Subcutaneous abdominal adipose tissue (tissue), 5 donors: ENCODE measurements around the gene SRRM3.
"Not testable (repeated sequence)": the region's sequence is repeated elsewhere in the genome, so short reads cannot be mapped to it uniquely, and the experiment has no call there.

ENCODE experiments used
- H3K27ac ChIP-seq: one replicate; pipeline ENCODE4 v1.7.0; 2013; ENCODE audit warnings: low read depth, mild to moderate bottlenecking, inconsistent platforms, low read length, moderate library complexity
- H3K27me3 ChIP-seq, 5 donors: one replicate each; pipeline ENCODE4 v1.7.0; 2013; ENCODE audit warnings: low read length in 5 of 5, inconsistent platforms in 1 of 5; ENCODE audit not compliant: control insufficient read depth in 5 of 5, insufficient read depth in 4 of 5
- H3K36me3 ChIP-seq, 5 donors: one replicate each; pipeline ENCODE4 v1.7.0; 2013; ENCODE audit warnings: low read length in 5 of 5; ENCODE audit not compliant: control insufficient read depth in 5 of 5, insufficient read depth in 5 of 5
- H3K4me1 ChIP-seq, 5 donors: one replicate each; pipeline ENCODE4 v1.7.0; 2013; ENCODE audit warnings: low read length in 5 of 5, mild to moderate bottlenecking in 3 of 5, moderate library complexity in 1 of 5; ENCODE audit not compliant: control insufficient read depth in 5 of 5, insufficient read depth in 5 of 5
- H3K4me3 ChIP-seq, 5 donors: one replicate each; pipeline ENCODE4 v1.7.0; 2013; ENCODE audit warnings: low read length in 5 of 5, low read depth in 1 of 5
- H3K9ac ChIP-seq, 5 donors: one replicate each; pipeline ENCODE4 v1.7.0; 2013; ENCODE audit warnings: low read length in 5 of 5, mild to moderate bottlenecking in 4 of 5, moderate library complexity in 3 of 5
- H3K9me3 ChIP-seq, 5 donors: one replicate each; pipeline ENCODE4 v1.7.0; 2013; ENCODE audit warnings: low read length in 5 of 5; ENCODE audit not compliant: control insufficient read depth in 5 of 5
- donor health status: healthy.
- donor health status: healthy.
- donor health status: healthy.
- donor health status: healthy.
- donor health status: healthy.

Gene SRRM3

GRCh38 chr7:76165106-76165972 is 36.4 kb upstream of the SRRM3 start:
- H3K36me3 ChIP-seq: no peaks in the 10 kb centered on the region
- no peak overlapping the region for H3K9ac ChIP-seq
- peaks cover 0 to 12% (median 9%) of the 10 kb centered on the region in 5 donors for H3K4me1 ChIP-seq
- H3K4me3 ChIP-seq: no peak overlapping the region
- no peak overlapping the region for H3K27ac ChIP-seq
- H3K27me3 ChIP-seq: no peaks in the 10 kb centered on the region
- H3K9me3 ChIP-seq: no peaks in the 10 kb centered on the region

- Histone ChIP-seq H3K36me3 (no peaks in the 10 kb centered on the region), H3K27ac (peak overlapping the region; percentile 57), H3K27me3 (no peaks in the 10 kb centered on the region), H3K4me1 (peaks cover 0 to 12% (median 9%) of the 10 kb centered on the region in 5 donors), H3K9me3 (no peaks in the 10 kb centered on the region), H3K9ac (peak overlapping the region in 3 of 5 donors; percentile 26 to 86 (median 57)), H3K4me3 (peak overlapping the region; percentile 77 to 85 (median 78))
These were observed 35.7 kb upstream of the SRRM3 start for GRCh38 chr7:76165973-76166403.

- peaks cover 0 to 12% (median 9%) of the 10 kb centered on the region in 5 donors for H3K4me1 ChIP-seq
- peak overlapping the region; percentile 26 to 86 (median 72) for H3K9ac ChIP-seq
- peak overlapping the region; percentile 77 to 85 (median 78) for H3K4me3 ChIP-seq
- no peaks in the 10 kb centered on the region for H3K36me3 ChIP-seq
- no peaks in the 10 kb centered on the region for H3K27me3 ChIP-seq
- H3K9me3 ChIP-seq: no peaks in the 10 kb centered on the region
- H3K27ac ChIP-seq: peak overlapping the region; percentile 57
These were observed 35.1 kb upstream of the SRRM3 start for GRCh38 chr7:76166404-76167255.

- Histone ChIP-seq H3K27ac (no peak overlapping the region), H3K9me3 (no peaks in the 10 kb centered on the region), H3K9ac (no peak overlapping the region), H3K27me3 (peaks cover 0 to 4% (median 0%) of the 10 kb centered on the region in 5 donors), H3K4me1 (peaks cover 0 to 6% (median 4%) of the 10 kb centered on the region in 5 donors), H3K36me3 (no peaks in the 10 kb centered on the region), H3K4me3 (no peak overlapping the region)
These were observed 28.0 kb upstream of the SRRM3 start for GRCh38 chr7:76173566-76174205.

- not testable (repeated sequence) for H3K9ac ChIP-seq, H3K27me3 ChIP-seq, H3K4me1 ChIP-seq, H3K9me3 ChIP-seq, H3K36me3 ChIP-seq, H3K27ac ChIP-seq, H3K4me3 ChIP-seq
These were observed 24.7 kb upstream of the SRRM3 start for GRCh38 chr7:76176951-76177350.

- H3K4me3 ChIP-seq: no peak overlapping the region
- no peaks in the 10 kb centered on the region for H3K27me3 ChIP-seq
- no peak overlapping the region for H3K9ac ChIP-seq
- no peaks in the 10 kb centered on the region for H3K36me3 ChIP-seq
- no peak overlapping the region for H3K27ac ChIP-seq
- H3K9me3 ChIP-seq: no peaks in the 10 kb centered on the region
- H3K4me1 ChIP-seq: peaks cover 0 to 6% (median 4%) of the 10 kb centered on the region in 5 donors
These were observed 22.0 kb upstream of the SRRM3 start for GRCh38 chr7:76179686-76180085.

- Histone ChIP-seq H3K4me3 (no peak overlapping the region), H3K27ac (no peak overlapping the region), H3K36me3 (no peaks in the 10 kb centered on the region), H3K9me3 (no peaks in the 10 kb centered on the region), H3K9ac (no peak overlapping the region), H3K4me1 (peaks cover 0 to 6% (median 4%) of the 10 kb centered on the region in 5 donors), H3K27me3 (peaks cover 0 to 6% (median 5%) of the 10 kb centered on the region in 5 donors)
These were observed 19.3 kb upstream of the SRRM3 start for GRCh38 chr7:76182225-76182960.

- Histone ChIP-seq H3K4me3 (no peak overlapping the region), H3K9ac (no peak overlapping the region), H3K36me3 (no peaks in the 10 kb centered on the region), H3K4me1 (no peaks in the 10 kb centered on the region), H3K9me3 (no peaks in the 10 kb centered on the region), H3K27ac (no peak overlapping the region), H3K27me3 (peaks cover 3 to 6% (median 5%) of the 10 kb centered on the region in 5 donors)
These were observed 16.4 kb upstream of the SRRM3 start for GRCh38 chr7:76185187-76185896.

GRCh38 chr7:76187272-76187671 is 14.4 kb upstream of the SRRM3 start:
- Histone ChIP-seq H3K4me1 (no peaks in the 10 kb centered on the region), H3K36me3 (no peaks in the 10 kb centered on the region), H3K9me3 (peaks cover 3 to 9% (median 8%) of the 10 kb centered on the region in 5 donors), H3K27ac (no peak overlapping the region), H3K4me3 (no peak overlapping the region), H3K9ac (no peak overlapping the region), H3K27me3 (peaks cover 3 to 6% (median 5%) of the 10 kb centered on the region in 5 donors)
